ENCODE measurements around the gene ZMAT5. TPM values are rescaled to one million over a fixed set of nuclear protein-coding genes. Genes with fewer than 3 reads are reported as not detected.

ZMAT5 gene
- total RNA-seq, 1 experiment from 2014 or later: 13.4 TPM

DNA sequence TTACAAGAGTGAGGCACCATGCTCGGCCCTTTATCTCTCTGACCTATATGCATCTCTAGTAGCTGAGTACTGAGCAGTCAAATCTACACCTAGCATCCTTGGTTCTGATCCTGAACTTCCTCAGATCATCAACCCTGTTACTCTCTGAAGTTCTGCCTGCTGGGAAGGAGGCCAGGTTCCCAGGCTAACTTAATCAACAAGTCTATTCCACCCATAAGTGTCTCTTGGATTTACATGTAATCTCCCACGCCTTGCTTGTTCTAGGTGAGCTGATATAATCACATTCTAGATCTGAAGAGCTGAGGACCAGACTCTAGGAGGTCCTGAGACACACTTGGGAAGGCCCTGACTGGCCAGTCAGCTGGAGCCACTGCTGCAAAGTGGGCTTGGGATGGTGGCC is 24.9 kb downstream of the ZMAT5 start:
- no peak for DNase-seq (ENCODE audit: low spot score)
- CTCF ChIA-PET: interaction anchor here (0.7 to 2.2 kb wide), 7 partner anchors 11 to 347 kb away, joined by 3 to 6 read pairs (median 3); partner anchors contain the start of gene ZMAT5
- POLR2A ChIA-PET: no interaction called here
- Mint-ChIP-seq H3K27ac (no peak overlapping the region), H3K36me3 (peaks cover 6% of the 10 kb centered on the region), H3K27me3 (ENCODE audit: low read depth) (no peaks in the 10 kb centered on the region; the same call in 1 of the 2 replicates), H3K4me1 (peaks cover 5% of the 10 kb centered on the region), H3K4me3 (no peak overlapping the region), H3K9me3 (no peaks in the 10 kb centered on the region)
- no peak for ATAC-seq
- TF ChIP-seq TCF7 (CRISPR knock-in tag; IDR thresholded peaks at IDR 0.05; ENCODE audit: low read depth) (no peak), RELA (CRISPR knock-in tag; IDR thresholded peaks at IDR 0.05; ENCODE audit: borderline replicate concordance) (no peak), TEAD4 (CRISPR knock-in tag; IDR thresholded peaks at IDR 0.05) (no peak), GTF2I (CRISPR knock-in tag; conservative IDR thresholded peaks at IDR 0.05) (no peak), TEAD1 (CRISPR knock-in tag; IDR thresholded peaks at IDR 0.05) (no peak), RORB (CRISPR knock-in tag; IDR thresholded peaks at IDR 0.05) (no peak), SMAD4 (CRISPR knock-in tag; IDR thresholded peaks at IDR 0.05) (no peak), ELF4 (CRISPR knock-in tag; IDR thresholded peaks at IDR 0.05; ENCODE audit: low read depth) (no peak)
- TF ChIP-seq, protein P1, sequence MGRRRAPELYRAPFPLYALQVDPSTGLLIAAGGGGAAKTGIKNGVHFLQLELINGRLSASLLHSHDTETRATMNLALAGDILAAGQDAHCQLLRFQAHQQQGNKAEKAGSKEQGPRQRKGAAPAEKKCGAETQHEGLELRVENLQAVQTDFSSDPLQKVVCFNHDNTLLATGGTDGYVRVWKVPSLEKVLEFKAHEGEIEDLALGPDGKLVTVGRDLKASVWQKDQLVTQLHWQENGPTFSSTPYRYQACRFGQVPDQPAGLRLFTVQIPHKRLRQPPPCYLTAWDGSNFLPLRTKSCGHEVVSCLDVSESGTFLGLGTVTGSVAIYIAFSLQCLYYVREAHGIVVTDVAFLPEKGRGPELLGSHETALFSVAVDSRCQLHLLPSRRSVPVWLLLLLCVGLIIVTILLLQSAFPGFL (CRISPR knock-in tag; IDR thresholded peaks at IDR 0.05; ENCODE audit: borderline replicate concordance): no peak
- TF ChIP-seq, protein P2, sequence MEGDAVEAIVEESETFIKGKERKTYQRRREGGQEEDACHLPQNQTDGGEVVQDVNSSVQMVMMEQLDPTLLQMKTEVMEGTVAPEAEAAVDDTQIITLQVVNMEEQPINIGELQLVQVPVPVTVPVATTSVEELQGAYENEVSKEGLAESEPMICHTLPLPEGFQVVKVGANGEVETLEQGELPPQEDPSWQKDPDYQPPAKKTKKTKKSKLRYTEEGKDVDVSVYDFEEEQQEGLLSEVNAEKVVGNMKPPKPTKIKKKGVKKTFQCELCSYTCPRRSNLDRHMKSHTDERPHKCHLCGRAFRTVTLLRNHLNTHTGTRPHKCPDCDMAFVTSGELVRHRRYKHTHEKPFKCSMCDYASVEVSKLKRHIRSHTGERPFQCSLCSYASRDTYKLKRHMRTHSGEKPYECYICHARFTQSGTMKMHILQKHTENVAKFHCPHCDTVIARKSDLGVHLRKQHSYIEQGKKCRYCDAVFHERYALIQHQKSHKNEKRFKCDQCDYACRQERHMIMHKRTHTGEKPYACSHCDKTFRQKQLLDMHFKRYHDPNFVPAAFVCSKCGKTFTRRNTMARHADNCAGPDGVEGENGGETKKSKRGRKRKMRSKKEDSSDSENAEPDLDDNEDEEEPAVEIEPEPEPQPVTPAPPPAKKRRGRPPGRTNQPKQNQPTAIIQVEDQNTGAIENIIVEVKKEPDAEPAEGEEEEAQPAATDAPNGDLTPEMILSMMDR (IDR thresholded peaks at IDR 0.05): no peak
- TF ChIP-seq, protein P3, sequence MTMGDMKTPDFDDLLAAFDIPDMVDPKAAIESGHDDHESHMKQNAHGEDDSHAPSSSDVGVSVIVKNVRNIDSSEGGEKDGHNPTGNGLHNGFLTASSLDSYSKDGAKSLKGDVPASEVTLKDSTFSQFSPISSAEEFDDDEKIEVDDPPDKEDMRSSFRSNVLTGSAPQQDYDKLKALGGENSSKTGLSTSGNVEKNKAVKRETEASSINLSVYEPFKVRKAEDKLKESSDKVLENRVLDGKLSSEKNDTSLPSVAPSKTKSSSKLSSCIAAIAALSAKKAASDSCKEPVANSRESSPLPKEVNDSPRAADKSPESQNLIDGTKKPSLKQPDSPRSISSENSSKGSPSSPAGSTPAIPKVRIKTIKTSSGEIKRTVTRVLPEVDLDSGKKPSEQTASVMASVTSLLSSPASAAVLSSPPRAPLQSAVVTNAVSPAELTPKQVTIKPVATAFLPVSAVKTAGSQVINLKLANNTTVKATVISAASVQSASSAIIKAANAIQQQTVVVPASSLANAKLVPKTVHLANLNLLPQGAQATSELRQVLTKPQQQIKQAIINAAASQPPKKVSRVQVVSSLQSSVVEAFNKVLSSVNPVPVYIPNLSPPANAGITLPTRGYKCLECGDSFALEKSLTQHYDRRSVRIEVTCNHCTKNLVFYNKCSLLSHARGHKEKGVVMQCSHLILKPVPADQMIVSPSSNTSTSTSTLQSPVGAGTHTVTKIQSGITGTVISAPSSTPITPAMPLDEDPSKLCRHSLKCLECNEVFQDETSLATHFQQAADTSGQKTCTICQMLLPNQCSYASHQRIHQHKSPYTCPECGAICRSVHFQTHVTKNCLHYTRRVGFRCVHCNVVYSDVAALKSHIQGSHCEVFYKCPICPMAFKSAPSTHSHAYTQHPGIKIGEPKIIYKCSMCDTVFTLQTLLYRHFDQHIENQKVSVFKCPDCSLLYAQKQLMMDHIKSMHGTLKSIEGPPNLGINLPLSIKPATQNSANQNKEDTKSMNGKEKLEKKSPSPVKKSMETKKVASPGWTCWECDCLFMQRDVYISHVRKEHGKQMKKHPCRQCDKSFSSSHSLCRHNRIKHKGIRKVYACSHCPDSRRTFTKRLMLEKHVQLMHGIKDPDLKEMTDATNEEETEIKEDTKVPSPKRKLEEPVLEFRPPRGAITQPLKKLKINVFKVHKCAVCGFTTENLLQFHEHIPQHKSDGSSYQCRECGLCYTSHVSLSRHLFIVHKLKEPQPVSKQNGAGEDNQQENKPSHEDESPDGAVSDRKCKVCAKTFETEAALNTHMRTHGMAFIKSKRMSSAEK (CRISPR knock-in tag; IDR thresholded peaks at IDR 0.05; ENCODE audit: borderline replicate concordance): no peak
- TF ChIP-seq, protein P4, sequence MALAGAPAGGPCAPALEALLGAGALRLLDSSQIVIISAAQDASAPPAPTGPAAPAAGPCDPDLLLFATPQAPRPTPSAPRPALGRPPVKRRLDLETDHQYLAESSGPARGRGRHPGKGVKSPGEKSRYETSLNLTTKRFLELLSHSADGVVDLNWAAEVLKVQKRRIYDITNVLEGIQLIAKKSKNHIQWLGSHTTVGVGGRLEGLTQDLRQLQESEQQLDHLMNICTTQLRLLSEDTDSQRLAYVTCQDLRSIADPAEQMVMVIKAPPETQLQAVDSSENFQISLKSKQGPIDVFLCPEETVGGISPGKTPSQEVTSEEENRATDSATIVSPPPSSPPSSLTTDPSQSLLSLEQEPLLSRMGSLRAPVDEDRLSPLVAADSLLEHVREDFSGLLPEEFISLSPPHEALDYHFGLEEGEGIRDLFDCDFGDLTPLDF (CRISPR knock-in tag; IDR thresholded peaks at IDR 0.05): no peak

DNA sequence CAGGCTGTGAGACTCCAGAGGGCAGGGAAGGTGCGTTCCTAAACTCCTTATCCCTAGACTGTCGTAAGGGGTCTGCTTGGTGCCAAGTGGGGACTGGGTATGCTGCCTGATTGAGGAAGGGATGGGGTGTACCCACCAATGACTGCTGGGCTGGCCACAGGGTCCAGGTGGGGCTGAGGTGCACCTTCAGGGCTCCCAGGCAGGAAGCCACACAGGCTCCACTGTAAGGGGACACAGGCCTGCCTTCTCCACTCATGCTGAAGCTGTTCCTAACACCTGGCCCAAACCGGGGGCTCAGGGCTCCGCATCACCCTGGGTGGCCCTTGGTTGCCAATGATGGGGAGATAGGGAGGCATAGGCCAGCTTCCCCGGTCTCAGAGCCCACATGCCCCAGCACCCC is 26.6 kb downstream of the ZMAT5 start:
- Mint-ChIP-seq H3K4me1 (peaks cover 5% of the 10 kb centered on the region), H3K36me3 (peaks cover 4% of the 10 kb centered on the region; the same call in 1 of the 2 replicates), H3K27ac (no peak overlapping the region), H3K27me3 (ENCODE audit: low read depth) (no peaks in the 10 kb centered on the region), H3K4me3 (no peak overlapping the region), H3K9me3 (no peaks in the 10 kb centered on the region)
- ATAC-seq (no peak), DNase-seq (ENCODE audit: low spot score) (no peak)
- CTCF ChIA-PET: interaction anchor here (1.1 kb wide), 1 partner anchor 50 kb away, joined by 6 read pairs; no protein-coding TSS in a partner anchor
- POLR2A ChIA-PET: no interaction called here
- TF ChIP-seq MXD4 (CRISPR knock-in tag; IDR thresholded peaks at IDR 0.05; ENCODE audit: borderline replicate concordance): no peak
- no peak for TF ChIP-seq NFE2L1 (CRISPR knock-in tag; IDR thresholded peaks at IDR 0.05)
- TF ChIP-seq ESRRA (CRISPR knock-in tag; IDR thresholded peaks at IDR 0.05; ENCODE audit: borderline replicate concordance): no peak
- TF ChIP-seq, protein P5, sequence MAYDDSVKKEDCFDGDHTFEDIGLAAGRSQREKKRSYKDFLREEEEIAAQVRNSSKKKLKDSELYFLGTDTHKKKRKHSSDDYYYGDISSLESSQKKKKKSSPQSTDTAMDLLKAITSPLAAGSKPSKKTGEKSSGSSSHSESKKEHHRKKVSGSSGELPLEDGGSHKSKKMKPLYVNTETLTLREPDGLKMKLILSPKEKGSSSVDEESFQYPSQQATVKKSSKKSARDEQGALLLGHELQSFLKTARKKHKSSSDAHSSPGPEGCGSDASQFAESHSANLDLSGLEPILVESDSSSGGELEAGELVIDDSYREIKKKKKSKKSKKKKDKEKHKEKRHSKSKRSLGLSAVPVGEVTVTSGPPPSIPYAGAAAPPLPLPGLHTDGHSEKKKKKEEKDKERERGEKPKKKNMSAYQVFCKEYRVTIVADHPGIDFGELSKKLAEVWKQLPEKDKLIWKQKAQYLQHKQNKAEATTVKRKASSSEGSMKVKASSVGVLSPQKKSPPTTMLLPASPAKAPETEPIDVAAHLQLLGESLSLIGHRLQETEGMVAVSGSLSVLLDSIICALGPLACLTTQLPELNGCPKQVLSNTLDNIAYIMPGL (CRISPR knock-in tag; IDR thresholded peaks at IDR 0.05): no peak
- no peak for TF ChIP-seq SMAD3 (CRISPR knock-in tag; IDR thresholded peaks at IDR 0.05; ENCODE audit: borderline replicate concordance)
- TF ChIP-seq OVOL2 (CRISPR knock-in tag; IDR thresholded peaks at IDR 0.05; ENCODE audit: borderline replicate concordance): no peak

Data from WTC11 (cell line).